Renal cortical epithelial cell (primary cell): ENCODE results near the gene OR4N2. TPM values are rescaled to one million over a fixed set of nuclear protein-coding genes. Genes with fewer than 3 reads are reported as not detected.
"Not testable (repeated sequence)": the region's sequence is repeated elsewhere in the genome, so short reads cannot be mapped to it uniquely, and the experiment has no call there.

Experiments
- DNase-seq: peaks from one replicate; pipeline ENCODE4 v3.0.0-alpha.2; 2011; ENCODE audit warnings: low read depth
- total RNA-seq: library from RNA; depleted of rRNA; stranded (reverse); fragments of >200 nt; gene quantifications from 2 replicates; pipeline ENCODE4 v1.2.3, GENCODE V29; 2014

Gene OR4N2
- total RNA-seq, 1 donor from 2014 or later: not detected

DNA sequence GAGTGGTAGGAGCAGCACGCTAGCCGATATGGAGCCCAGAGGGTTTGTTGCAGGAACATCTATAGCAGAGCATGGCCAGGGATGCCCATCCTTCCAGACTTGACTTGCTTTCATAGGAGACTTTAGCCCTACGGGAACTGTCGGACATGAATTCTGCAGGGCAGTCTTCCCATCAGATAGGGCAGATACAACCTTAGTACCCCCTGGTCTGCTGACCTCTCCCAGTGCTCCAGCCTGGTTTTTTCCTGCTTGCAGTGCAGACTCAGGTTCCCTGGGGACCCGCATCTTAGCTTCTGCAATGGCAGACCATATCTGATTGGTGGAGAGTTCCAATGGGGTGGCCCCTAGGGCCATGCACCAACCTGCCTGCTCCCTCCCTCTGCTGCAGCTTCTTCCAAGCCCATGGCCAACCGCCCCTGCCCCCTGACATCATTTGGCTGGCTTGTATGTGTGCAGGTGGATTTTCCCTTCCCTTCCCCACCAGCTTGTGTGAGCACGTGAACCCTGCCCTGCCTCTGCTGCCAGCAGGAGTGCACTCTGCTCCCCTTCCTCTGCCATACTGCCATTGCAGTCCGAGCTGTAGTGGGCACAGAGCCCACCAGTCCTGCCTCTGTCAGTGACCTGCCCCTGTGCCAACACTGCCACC, 30.8 kb downstream of the OR4N2 start:
- DNase-seq: not testable (repeated sequence)

DNA sequence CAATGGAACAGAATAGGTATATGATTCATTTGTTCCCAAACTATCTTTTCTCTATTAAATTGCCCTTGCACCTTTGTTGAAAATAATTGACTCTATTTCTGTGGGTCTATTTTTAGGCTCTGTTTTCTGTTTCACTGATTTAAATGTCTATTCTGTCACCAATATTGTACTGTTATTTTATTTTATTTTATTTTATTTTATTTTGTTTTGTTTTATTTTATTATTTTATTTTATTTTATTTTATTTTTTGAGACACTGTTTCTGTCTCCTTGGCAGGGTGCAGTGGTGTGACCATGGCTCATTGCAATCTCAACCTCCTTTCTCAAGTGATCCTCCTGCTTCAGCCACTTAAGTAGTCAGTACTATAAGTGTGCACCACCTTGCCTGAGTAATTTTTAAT, 34.9 kb downstream of the OR4N2 start:
- DNase-seq: no peak

DNA sequence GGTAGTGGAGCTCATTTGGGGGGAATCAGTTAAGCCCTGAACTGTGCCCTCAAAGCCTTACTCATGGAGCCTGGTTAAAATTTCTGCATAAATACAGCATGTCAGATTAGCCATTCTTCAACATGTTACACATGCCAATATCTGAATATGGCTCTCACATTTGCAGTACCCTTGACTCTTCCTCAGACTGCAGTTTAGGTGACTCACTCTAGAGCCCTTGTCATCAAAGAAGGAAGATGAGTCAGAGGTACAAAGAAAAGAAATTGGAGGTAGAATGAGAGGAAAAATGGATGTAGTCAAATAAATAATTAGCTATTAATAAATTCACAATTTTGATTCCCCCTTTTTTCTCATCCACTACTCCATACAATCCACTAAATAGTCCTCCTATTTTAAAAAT, 47.8 kb downstream of the OR4N2 start:
- DNase-seq: no peak

DNA sequence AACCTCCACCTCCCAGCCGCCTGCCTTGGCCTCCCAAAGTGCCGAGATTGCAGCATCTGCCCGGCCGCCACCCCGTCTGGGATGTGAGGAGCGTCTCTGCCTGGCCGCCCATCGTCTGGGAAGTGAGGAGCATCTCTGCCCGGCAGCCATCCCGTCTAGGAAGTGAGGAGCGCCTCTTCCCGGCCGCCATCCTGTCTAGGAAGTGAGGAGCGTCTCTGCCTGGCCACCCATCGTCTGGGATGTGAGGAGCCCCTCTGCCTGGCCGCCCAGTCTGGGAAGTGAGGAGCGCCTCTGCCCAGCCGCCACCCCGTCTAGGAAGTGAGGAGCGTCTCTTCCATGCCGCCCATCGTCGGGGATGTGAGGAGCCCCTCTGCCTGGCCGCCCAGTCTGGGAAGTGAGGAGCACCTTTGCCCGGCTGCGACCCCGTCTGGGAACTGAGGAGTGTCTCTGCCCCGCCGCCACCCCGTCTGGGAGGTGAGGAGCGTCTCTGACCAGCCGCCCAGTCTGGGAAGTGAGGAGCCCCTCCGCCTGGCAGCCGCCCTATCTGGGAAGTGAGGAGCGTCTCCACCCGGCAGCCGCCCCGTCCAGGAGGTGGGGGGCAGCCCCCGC, 62.6 kb downstream of the OR4N2 start:
- DNase-seq: not testable (repeated sequence)

DNA sequence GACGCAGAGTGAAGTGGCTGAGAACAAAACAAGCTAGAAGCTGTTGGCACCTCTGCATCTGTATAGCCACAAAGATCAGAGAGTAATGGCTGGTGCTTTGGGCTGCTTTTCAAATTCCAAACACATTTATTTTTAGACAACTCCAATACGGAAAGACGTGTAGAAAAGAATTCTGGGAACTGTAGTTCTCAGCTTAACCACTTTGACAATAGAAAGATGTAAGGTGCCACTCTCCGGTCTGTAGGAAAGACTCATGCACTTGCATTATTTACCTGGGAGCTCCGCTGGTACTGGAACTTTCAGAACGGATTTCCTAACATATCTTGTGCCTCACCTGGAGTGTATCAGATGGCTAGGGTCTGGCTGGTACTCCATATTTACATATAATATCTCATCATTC, 69.6 kb downstream of the OR4N2 start:
- no peak for DNase-seq

DNA sequence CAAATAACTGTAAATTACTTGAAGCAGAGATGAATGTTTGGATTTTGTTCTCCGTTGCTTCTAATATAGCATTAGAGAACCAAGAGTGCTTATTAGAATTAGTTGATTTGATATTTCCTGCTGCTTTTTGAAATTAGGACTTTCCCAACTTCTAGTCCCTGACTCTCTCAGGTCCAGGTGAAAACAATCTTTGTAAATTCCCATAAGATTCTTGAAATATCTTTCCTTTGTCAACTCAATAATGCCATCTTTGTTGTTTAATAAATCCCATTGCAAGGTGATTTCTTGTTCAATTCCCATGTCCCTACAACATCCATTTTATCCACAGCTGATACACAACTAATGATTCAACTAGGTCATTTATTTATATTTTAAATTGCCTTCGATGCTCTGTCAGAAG, 71.3 kb downstream of the OR4N2 start, which contains the start of gene OR4K2:
Gene OR4K2 (plus strand): TSS at position 301 of the 400 bp plus-strand sequence. CDS start 1,126 bp downstream, outside the sequence.
- no peak for DNase-seq

DNA sequence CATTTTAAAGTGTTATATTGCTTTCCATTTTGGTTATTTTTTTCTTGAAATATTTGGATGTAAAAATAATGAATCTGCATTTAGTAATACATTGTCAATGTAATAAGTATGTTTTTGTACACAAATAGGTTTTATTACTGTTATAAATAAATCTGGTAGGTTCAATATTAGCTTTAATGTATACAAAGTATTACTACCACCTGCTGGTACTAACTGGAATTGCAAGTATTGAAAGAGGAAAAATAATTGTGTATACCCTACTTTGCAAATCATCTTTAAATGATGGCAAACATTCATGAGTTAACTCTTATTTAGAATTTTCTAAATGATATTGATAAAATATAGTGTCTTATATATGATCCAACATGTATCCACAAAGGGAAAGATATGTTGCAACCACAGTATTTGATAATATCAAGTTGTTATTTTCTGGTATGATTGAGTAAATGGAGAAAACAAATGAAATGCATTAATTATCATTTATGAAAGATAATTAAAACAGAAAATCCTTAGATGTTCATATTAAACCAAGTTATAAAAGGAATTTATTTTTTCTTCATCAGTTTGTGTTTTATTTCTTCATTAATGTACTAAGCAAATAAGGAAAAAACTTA, 74.6 kb downstream of the OR4N2 start:
- DNase-seq: no peak

Other genes starting within 250 kb of the OR4N2 start
- not detected in 2 replicates for gene OR11H2, start 89.9 kb upstream of the OR4N2 start, total RNA-seq
- not detected in 2 replicates for gene OR4Q3, start 60.2 kb upstream of the OR4N2 start, total RNA-seq
- gene OR4M1, start 30.3 kb upstream of the OR4N2 start, total RNA-seq: not detected in 2 replicates
- not detected in 2 replicates for gene OR4K2, start 71.4 kb downstream of the OR4N2 start, total RNA-seq
- not detected in 2 replicates for gene OR4K5, start 116.8 kb downstream of the OR4N2 start, total RNA-seq
- gene OR4K1, start 127.1 kb downstream of the OR4N2 start, total RNA-seq: not detected in 2 replicates
- not detected in 2 replicates for gene OR4K15, start 171.8 kb downstream of the OR4N2 start, total RNA-seq
- gene OR4Q2, start 198.4 kb downstream of the OR4N2 start, total RNA-seq: not detected in 2 replicates
- not detected in 2 replicates for gene OR4K14, start 215.5 kb downstream of the OR4N2 start, total RNA-seq
- not detected in 2 replicates for gene OR4K13, start 232.3 kb downstream of the OR4N2 start, total RNA-seq